ENCODE data around the gene RETSAT.

DNA sequence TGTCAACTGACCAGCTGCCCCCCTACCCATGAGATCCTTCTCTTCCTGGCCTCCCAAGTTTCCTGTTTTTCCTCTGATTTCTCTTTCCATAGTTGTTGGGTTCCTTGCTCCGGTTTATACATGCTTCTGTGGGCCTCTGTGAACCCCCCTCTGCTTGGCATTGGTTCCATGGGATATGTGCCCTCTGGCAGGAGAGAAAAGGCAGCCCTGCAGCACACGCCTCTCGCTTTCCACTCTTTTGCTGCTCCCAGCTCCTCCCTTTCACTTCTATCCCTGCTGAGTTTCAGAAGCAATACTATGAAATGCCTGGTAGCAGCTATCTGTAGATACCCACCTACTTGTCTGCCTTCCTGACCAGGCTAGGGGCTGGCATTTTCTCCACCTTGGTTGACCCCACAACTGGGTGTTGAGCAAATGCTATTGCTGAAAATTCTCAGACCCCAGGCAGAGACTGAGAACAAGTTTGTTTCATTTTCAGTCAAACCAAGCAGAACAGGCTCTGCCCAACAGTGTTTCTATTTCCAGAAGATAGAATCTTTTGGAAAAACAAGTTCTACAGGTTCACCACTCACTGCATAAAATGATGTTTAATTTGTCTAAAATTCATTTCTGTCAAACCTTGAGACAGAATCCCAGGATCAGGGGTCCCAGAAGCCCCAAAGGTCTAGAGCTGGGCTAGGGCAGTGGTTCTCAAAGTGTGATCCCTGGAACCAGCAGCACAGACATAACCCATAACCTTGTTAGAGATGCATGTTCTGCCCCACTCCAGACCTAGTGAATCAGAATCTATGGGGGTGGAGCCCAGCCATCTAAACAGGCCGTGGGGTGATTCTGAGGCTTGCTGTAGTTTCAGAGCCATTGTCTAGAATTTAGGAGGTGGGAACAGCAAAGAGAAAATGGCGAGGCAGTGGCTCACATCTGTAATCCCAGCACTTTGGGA is 42.5 kb upstream of the RETSAT start:
- TF ChIP-seq, protein P1, sequence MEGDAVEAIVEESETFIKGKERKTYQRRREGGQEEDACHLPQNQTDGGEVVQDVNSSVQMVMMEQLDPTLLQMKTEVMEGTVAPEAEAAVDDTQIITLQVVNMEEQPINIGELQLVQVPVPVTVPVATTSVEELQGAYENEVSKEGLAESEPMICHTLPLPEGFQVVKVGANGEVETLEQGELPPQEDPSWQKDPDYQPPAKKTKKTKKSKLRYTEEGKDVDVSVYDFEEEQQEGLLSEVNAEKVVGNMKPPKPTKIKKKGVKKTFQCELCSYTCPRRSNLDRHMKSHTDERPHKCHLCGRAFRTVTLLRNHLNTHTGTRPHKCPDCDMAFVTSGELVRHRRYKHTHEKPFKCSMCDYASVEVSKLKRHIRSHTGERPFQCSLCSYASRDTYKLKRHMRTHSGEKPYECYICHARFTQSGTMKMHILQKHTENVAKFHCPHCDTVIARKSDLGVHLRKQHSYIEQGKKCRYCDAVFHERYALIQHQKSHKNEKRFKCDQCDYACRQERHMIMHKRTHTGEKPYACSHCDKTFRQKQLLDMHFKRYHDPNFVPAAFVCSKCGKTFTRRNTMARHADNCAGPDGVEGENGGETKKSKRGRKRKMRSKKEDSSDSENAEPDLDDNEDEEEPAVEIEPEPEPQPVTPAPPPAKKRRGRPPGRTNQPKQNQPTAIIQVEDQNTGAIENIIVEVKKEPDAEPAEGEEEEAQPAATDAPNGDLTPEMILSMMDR (conservative IDR thresholded peaks at IDR 0.05; ENCODE audit: low read length): no peak
- TF ChIP-seq EZH2phosphoT487 (IDR thresholded peaks at IDR 0.05; ENCODE audit: borderline replicate concordance): no peak

All from Loucy (cell line).